NOMO-1 (cell line): ENCODE data around the gene MYBPC3.
"Not testable (repeated sequence)": the region's sequence is repeated elsewhere in the genome, so short reads cannot be mapped to it uniquely, and the experiment has no call there.

Experiments used
- DNase-seq, 2 experiments: peaks; one replicate each; lab custom pipeline; 2025; ENCODE audit not compliant: unreplicated experiment in 2 of 2; lab: John Stamatoyannopoulos, UW

The MYBPC3 gene

DNA sequence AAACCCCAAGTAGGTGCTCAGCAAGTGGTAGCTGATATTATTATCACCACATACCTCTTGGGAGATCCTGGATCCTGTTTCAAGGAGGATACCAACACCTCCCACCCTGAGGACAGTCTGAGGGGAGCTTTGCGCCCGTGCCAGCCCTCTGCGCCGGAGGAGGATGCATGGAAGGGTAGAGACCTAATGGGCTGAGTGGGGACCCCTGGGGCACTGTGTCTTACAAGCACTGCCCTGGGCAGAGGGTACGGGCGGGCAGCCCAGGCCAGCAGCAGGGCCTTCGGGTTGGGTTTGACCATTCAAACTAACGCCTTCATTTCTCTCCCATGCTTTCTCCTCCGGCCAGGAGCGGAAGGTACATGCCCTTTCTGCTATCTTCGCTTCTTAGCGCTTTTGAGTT lies 26.3 kb downstream of the MYBPC3 start:
- no peak for DNase-seq

DNA sequence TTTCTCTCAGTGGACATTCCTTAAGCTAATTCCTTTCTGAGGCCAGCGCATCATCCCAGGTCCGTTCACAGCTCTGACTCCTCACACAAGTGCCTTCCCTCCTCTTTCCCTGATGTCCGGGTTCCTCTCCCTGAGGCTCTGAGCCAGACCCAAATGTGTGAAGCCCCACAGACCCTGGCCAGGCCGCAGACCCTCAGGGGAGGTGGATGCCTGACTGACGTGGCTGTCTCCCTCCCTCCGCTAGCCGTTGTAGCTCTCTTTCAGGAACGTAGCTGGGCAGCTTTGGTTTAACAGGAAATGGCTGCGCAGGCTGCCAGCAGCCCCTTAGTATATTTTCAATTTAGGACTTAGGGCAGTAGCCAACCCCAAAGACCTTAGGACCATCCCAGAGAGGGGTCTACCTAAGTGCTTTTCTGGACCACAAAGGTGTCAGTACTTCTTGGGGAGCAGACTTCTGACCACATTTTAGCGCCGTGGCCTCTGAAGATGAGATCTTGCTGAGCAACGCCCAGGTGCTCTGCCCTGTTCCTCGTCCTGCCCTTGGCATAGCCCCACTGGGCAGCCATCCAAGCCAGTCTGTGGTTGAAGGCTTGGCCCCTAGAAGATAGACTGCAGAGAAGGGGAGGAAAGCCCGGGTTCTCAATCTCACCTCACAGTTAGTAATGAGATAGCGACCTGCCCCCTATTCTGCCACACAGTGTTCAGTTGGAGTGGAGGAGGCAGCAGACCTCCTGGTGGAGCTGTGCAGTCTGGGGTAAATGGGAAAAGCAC lies 27.0 kb downstream of the MYBPC3 start:
- DNase-seq, result no peak

DNA sequence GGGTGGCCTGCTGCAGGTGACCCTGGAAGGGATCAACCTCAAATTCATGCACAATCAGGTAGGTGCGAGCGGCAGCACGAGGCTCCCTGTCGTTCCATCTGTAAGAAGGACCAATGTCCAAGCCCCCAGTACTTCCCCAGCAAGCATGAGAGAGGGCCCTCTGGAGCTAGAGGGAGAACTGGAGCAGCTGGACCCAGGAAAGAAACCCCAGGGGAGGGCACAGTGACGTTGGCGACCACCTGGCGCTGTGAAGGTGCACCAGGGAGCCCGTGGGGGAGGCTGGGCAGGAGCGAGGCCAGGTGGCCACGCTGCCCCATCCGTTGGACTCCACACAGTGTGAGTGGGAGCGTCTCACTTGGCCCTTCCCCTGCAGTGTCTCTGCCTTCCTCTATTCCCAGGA lies 28.0 kb downstream of the MYBPC3 start:
- no peak for DNase-seq

DNA sequence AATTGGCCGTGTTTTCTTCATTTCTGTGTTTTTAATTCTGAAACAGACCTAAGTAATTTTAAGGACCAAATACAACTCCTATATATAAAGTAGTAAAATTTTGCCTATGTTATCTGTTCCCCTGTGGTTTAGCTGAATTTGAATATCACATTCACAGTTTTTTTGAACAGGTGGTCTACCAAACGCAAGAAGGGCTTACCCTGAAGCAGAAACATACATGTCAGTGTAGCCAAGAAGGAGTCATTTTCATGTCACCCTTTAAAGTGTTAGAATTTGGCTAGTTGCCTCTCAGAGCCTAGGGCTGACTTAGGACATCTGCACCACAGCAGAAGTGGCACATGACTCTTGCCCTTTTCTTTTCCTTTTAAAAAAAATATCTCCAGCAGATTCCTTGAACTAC lies 34.3 kb downstream of the MYBPC3 start:
- DNase-seq, result no peak

DNA sequence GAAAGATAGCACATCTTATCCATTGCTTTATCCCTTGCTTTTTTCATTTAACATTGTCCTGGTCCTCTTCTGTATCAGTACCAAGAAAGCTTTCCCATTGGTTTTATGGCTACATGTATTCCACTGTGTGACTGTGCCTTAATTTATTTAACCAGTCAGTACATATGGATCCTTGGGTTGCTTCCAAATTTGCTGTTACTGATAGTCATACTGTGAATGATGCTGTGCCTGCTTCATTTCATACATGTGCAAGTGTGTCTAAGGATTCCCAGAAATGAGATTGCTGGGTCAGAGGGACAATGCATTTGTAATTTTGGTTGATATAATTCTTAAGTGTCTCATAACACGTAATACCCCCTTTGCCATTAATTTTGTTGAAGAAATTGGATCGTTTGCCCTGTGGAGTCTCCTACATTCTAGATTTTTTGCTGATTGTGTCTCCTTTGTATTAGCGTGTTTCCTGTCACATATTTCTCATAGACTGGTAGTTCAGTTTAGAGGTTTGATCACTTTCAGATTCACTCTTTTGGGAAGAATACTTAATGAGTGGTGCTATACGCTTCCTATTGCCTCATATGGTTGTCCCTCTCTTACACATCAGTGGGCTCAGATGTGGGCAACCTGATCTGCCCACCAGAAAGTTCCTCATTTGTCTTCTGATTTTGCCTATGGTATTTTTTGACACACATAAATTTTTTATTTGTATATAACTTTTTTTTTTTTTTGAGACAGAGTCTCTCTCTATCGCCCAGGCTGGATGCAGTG lies 35.3 kb downstream of the MYBPC3 start:
- DNase-seq, result peak; percentile 15 to 32

DNA sequence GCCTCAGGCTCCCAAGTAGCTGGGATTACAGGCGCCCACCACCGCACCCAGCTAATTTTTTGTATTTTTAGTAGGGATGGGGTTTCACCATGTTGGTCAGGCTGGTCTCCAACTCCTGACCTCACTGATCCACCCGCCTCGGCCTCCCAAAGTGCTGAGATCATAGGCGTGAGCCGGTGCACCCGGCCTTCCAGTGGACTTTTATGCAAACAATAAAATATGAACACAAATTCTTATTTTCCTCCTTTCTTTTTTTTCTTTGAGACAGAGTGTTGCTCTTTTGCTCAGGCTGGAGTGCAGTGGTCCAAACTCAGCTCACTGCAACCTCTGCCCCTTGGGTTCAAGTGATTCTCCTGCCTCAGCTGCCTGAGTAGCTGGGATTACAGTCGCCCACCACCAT lies 36.0 kb downstream of the MYBPC3 start:
- not testable (repeated sequence) for DNase-seq

DNA sequence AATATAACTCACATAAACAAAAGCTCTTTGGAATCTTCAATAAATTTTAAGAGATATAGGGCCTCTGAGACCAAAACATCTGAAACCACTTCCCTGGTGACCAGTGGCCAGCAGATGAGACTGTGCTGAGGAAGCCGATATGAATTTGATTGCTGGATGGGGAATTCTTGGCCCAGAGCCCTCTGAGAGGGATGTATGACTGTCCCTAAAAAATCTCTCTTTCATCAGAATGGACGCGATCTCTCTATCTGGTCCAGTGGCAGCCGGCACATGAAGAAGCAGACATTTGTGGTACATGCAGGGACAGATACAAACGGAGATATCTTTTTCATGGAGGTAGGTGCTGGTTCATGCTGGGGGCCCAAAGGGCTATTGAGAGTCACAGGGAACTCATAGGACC lies 37.5 kb downstream of the MYBPC3 start:
- no peak for DNase-seq

DNA sequence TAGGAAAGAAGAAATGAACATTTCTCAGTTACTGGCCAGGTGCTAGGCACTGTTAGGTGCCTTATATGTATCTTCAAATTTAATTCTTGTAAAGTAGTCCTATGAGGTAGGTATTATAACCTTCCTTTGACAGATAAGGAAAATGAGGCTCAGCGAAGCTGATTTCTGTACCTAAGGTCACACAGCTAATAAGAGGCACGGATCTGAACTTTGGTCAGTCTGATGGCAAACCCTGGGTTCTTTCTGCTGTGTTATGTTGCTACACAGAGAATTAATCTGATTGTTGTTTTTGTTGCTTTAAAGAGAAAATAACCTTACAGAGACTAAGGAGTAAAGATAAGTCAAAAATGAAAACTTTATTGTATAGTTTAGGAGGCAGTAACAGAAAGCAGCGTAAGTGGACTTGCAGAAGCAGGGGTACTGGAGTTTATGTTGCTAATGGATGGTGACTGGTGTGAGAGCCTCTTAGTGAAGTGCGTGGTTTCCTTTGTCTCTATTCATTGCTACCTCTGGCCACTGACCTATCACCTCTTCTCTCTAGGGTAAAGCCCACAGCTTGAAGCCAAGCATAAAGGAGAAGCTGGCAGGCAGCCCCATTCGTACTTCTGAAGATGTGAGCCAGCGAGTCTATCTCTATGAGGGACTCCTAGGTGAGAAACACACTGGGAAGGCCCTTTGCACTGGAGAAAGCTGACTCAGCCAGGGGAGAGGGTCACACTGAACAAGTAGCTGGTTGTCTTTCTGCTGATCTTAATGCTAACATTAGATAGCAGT lies 44.3 kb downstream of the MYBPC3 start:
- no peak for DNase-seq

DNA sequence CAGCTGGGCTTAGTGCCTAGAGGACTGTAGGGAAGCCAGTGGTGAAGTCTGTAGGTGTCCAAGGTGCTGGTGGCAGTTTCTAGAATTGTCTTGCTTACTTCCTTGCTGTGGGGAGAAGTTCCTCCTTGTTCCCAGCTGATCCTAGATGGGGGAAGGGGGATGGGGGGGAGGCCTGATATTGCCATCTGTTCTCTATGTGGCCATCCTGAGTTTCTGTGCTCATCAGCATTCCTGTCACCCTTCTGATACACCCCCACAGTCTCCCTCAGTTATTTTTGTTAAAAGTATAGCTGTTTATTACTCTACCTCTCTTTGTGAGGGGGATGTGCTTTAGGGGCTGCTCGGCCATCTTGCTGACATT lies 46.0 kb downstream of the MYBPC3 start:
- DNase-seq, result no peak

DNA sequence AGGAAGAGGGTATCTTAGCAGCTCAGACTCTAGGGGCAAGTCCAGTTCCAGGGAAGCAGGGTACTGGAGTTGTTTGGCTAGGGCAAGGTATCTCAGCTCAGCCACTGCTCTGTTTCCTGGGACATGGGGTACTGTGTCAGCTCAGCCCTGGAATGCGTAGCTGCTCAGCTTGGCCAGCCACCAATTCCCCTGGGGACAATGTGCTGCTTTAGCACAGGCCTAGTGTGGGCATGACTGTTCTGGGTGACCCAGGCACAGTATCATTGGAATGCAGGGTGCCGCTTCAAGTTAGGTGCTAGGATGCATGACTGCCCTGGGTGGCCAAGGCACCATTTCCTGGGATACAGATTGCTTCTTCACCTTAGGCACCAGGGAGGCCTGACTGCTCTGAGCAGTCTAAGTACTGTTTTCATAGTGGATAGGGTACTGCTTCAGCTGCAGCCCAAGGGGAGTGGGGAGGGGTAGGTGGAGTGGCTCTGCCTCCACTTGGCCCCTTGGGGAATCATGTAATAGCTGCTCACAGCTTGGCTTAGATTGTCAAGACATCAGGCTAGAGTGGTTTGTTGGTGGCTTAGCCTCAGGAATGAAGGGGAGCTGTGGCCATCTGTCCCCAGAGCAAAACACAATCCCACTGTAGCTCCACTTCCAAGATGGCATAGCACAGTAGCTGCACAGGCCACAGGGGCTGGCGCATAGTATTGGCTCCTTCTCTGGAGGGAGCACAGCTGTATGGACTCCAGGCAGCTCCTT lies 46.6 kb downstream of the MYBPC3 start:
- no peak for DNase-seq

DNA sequence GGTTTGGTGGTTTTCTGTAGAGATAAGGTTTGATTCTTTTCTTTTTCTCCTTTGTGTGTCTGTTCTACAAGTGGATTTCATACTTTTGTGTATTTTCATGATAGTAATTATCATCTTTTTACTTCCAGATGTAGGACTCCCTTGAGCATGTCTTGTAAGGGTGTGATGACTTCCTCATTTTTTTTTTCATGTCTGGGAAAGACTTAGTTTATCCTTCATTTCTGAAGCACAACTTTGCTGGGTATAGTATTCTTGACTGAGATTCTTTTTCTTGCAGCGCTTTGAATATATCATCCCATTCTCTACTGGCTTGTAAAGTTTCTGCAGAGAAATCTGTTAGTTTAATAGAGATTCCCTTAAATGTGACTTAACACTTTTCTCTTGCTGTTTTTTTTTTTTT lies 49.6 kb downstream of the MYBPC3 start:
- no peak for DNase-seq

DNA sequence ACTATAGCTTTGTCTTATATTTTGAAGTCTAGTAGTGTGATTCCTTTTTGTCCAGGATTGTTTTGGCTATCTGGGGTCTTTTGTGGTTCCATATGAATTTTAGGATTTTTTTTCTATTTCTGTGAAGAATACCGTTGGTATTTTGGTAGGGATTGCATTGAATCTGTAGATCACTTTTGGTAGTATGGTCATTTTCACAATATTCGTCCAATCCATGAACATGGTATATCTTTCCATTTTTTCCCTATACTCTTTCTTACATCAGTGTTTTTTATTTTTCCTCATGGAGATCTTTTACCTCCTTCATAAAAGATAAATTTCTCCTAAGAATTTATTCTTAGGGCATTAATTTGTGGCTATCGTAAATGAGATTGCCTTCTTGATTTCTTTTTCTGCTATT lies 53.4 kb downstream of the MYBPC3 start:
- no peak for DNase-seq

DNA sequence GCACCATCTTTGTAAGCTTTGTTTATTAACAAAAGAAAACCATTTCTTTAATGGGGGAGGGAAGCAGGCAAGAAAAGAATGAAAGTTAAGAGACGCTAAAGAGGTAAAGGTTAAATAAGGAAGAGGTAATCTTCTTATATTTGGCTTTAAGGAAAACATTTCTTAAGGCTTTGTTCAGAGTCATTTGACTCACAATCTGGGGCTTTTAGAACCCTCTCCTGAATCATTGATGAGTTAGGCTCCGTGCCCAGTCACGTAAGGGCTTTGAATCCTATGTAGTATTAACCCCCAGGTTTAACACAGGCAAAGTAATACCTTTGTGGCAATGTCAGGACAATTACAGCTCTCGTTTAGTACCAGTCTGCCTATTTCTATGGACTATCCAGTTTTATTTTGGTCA lies 56.5 kb downstream of the MYBPC3 start:
- DNase-seq, result no peak

DNA sequence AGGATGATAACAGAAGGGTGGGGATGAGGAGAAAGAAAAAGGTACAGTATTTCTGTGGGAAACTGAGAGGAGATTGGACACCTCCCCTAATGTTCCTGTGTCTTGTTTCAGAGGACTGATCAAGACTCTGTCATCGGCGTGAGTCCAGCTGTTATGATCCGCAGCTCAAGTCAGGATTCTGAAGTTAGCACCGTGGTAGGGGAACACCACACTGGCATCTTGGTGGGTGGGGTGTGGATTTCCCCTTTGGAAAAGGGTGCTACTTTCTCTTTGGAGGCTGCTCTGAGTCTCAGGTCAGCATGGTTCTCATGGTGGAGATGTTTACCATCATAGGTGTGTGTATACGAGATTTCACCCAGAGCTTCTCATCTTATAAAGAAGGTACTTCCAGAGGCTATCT lies 57.1 kb downstream of the MYBPC3 start:
- DNase-seq, result no peak

DNA sequence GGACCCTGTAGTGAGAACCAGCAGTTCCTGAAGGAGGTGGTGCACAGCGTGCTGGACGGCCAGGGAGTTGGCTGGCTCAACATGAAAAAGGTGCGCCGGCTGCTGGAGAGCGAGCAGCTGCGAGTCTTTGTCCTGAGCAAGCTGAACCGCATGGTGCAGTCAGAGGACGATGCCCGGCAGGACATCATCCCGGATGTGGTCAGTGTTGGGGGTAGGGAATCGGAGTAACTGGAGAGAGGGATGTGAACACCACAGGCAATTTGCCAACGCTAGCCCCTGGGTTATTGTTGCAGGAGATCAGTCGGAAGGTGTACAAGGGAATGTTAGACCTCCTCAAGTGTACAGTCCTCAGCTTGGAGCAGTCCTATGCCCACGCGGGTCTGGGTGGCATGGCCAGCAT lies 62.6 kb downstream of the MYBPC3 start:
- no peak for DNase-seq

DNA sequence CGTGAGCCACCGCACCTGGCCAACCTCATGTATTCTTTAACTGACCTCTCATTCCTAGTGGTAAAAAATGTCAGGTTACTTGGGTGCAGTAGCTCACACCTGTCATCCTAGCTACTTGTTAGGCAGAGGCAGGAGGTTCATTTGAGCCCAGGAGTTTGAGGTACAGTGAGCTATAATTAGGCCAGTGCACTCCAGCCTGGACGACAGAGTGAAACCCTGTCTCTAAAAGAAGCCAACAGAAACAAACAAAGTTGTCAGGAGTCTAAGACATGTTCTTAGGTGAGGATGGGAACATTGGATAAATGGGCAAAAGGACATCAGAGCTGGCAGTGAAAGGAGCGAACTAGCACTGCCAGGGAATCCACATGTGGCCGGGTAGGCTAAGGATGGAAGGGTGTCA lies 64.4 kb downstream of the MYBPC3 start:
- no peak for DNase-seq

DNA sequence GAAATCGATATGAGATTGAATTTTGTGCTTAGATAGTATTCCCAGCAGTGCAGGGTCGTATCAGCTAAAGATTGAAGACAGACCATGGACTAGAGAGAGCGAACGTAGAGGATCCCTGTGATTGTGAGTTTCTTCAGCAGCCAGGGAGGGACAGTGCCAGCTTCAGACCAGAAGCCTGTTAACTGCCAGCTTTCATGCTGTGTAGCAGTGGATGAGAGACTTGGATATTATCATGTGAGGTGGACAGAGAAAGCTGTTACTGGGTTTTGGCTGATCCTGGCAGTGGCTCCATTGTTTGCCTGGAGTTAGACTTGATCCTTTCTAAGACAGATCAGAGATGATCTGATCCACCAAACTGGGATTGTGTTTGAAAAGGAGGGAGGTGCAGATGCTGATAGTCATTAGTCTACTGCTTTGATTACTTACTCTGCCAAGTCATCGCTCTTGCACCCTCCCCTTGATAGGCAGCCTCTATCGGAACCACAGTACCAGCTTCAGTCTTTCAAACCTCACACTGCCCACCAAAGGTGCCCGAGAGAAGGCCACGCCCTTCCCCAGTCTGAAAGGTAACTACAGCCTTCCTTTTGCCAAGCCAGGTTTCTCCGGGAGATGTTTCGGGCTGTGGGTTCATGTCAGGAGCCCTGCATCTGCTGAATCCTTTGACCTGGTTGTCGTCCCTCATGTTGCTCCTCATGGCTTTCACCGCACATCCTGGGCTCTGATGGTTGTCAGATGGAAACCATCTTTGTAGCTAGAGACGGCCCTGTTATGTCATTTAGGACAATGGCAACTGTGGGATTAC lies 66.3 kb downstream of the MYBPC3 start:
- no peak for DNase-seq

DNA sequence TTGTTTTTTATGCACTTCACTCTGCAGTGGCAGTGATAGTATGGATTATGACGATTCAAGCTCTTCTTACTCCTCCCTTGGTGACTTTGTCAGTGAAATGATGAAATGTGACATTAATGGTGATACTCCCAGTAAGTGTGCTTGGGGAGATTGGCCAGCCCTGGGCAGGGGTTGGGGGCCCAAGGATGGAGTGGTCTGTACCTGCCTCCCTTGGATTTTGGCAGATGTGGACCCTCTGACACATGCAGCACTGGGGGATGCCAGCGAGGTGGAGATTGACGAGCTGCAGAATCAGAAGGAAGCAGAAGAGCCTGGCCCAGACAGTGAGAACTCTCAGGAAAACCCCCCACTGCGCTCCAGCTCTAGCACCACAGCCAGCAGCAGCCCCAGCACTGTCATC lies 68.4 kb downstream of the MYBPC3 start:
- DNase-seq, result no peak

DNA sequence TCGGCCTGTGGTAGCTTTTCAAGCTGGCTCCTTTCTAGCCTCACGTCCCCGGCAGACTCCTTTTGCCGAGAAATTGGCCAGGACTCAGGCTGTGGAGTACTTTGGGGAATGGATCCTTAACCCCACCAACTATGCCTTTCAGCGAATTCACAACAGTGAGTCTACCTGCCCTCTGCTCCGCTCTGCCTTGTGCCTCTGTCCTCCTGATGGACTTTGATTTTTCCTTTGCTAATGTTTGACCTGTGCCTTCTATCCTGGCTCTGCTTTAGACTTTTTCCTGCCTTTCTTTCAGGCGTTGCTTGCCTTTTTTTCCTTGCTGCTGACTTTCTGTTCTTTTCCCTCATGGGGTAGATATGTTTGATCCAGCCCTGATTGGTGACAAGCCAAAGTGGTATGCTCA lies 70.0 kb downstream of the MYBPC3 start:
- DNase-seq, result no peak
